ENCODE results near the gene SP6.

The SP6 gene

GRCh38 chr17:47879028-47879585 is 28.1 kb upstream of the SP6 start:
- DNase-seq: no peak

- DNase-seq: no peak
These were observed 27.5 kb upstream of the SP6 start for GRCh38 chr17:47878203-47879027.

- no peak for DNase-seq
These were observed 26.5 kb upstream of the SP6 start for GRCh38 chr17:47877368-47878034.

- DNase-seq: no peak
These were observed 24.3 kb upstream of the SP6 start for GRCh38 chr17:47875011-47875985.

- DNase-seq: no peak
These were observed 22.5 kb upstream of the SP6 start for GRCh38 chr17:47873200-47874090.

- no peak for DNase-seq
These were observed 21.7 kb upstream of the SP6 start for GRCh38 chr17:47872651-47873161.

GRCh38 chr17:47872019-47872650 is 21.2 kb upstream of the SP6 start:
- no peak for DNase-seq

- no peak for DNase-seq
These were observed 20.1 kb upstream of the SP6 start for GRCh38 chr17:47871048-47871447.

- DNase-seq: no peak
These were observed 19.1 kb upstream of the SP6 start for GRCh38 chr17:47870056-47870455.

- DNase-seq: no peak
These were observed 18.2 kb upstream of the SP6 start for GRCh38 chr17:47869114-47869513.

- no peak for DNase-seq
These were observed 17.0 kb upstream of the SP6 start for GRCh38 chr17:47867813-47868533.

- no peak for DNase-seq
These were observed 16.0 kb upstream of the SP6 start for GRCh38 chr17:47866941-47867340.

- DNase-seq: no peak
These were observed 13.8 kb upstream of the SP6 start for GRCh38 chr17:47864791-47865216.

GRCh38 chr17:47862621-47863440 is 11.9 kb upstream of the SP6 start:
- DNase-seq: peak; percentile 5

- no peak for DNase-seq
These were observed 9.4 kb upstream of the SP6 start for GRCh38 chr17:47860386-47860785.

- no peak for DNase-seq
These were observed 6.8 kb upstream of the SP6 start for GRCh38 chr17:47857551-47858455.

- DNase-seq: no peak
These were observed 5.9 kb upstream of the SP6 start for GRCh38 chr17:47856830-47857229.

- no peak for DNase-seq
These were observed 4.8 kb upstream of the SP6 start for GRCh38 chr17:47855737-47856136.
